HG02763 (cell line): ENCODE results near the gene CROCC2.

Experiments
- ATAC-seq: cut with Tn5 transposase; IDR thresholded peaks from one replicate; pipeline ENCODE4 v1.9.1; 2021; ENCODE audit warnings: mild to moderate bottlenecking, moderate library complexity; ENCODE audit not compliant: unreplicated experiment

The CROCC2 gene

GRCh38 chr2:241031436-241032165, 125.5 kb downstream of the CROCC2 start:
- ATAC-seq: no peak

DNA sequence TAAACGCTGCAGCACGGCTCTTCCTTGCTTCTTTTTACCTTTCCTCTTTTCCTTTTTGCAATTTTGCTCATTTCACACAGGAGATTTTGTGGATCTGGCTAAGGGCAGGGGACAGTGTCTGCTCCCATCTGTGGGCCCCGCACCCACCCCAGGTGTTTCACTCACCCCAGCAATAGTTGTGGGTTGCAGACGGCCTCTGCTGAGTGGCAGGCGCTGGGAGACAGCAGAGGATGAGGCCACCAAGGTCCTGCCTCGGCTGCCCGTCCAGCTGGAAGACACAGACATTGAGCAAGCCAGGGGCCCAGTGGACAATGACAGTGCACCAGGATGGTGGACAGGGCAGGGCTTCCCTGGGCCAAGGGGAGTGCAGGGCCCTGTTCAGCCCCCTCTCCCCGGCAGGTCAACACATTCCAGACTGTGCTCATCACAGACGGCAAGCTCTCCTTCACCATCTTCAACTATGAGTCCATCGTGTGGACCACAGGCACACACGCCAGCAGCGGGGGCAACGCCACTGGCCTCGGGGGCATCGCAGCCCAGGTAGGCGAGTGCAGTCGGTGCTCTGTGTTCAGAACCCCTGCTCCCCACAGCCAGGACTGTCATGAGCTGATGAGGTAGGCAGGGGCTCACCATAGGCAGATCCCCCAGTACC, 127.3 kb downstream of the CROCC2 start:
- ATAC-seq: no peak

DNA sequence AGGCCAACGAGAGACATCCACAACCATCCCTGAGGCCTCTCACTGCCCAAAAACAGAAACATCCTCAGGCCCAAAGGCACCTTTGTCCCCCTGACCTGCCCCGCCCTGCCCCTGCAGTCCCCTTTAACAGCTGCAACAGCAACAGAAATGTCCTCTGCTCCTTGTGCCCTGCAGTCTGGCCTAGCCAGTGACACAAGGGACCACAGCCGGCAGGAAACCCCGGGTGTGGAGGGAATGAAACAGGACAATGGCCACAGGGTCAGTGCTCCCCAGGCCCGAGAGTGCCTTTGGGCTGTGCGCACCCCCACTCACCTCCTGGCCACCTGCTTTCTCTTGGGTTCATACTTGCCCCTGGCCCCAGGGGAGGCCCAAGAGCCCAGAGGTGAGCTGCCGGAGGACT, 127.9 kb downstream of the CROCC2 start:
- no peak for ATAC-seq

DNA sequence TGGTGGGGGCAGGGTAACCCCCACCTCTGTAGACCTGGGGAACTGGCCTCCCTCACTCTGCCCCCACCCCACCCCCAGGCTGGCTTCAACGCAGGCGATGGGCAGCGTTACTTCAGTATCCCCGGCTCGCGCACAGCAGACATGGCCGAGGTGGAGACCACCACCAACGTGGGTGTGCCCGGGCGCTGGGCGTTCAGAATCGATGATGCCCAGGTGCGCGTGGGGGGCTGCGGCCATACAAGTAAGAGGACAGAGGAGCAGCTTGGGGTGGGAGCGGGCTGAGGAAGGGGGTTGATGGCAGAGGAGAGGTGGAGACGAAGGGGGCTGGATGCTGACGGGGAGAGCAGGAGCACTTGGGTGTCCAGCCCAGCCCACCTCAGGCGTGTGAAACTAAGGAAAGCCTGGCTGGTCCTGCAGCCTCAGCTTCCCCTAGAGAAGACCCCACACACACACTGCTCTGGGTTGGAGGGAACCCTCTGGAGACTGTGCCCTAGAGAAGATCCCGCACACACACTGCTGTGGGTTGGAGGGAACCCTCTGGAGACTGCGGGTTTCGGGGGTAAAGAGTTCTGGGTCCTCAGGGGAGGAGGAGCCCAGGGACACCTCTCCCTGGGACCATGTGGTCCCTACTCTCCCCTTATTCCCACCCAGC, 128.5 kb downstream of the CROCC2 start:
- ATAC-seq: no peak

DNA sequence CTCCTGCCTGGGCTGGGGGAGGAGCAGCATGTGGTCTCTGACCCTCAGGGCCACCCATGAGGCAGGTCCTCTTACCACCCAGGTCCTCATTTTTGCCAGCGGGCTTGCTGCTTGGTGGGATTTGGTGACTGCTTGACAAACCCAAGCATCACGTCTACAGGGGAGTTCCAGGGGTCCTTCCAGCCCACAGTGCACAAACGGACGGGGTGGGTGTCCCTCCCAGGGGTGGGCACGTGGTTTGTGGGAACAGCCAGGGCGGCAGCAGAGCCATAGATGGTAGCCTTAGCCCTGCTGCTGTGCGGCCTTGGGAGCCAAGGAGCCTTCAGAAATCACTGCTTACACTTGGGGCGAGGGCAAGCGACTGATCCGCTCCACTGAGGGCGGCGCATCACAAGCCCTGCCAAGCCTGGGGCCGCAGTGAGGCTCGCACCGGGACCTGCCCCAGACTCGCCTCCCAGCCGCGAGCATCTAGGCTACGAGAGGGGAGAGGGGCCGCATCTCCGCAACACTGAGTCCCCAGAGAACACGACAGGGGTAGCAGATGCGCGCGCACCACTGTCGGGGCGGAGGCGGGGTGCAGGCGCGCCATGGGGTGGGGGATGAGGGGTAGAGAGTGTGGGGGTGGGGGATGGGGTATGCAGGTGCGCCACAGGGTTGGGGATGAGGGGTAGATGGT, 129.1 kb downstream of the CROCC2 start:
- ATAC-seq: no peak

GRCh38 chr2:241035818-241036396, 129.8 kb downstream of the CROCC2 start:
- no peak for ATAC-seq

GRCh38 chr2:241036397-241036963, 130.3 kb downstream of the CROCC2 start:
- ATAC-seq: peak; percentile 77

GRCh38 chr2:241036964-241037421, 130.9 kb downstream of the CROCC2 start:
- ATAC-seq: no peak

- ATAC-seq: no peak
These were observed 131.4 kb downstream of the CROCC2 start for GRCh38 chr2:241037498-241037897.

DNA sequence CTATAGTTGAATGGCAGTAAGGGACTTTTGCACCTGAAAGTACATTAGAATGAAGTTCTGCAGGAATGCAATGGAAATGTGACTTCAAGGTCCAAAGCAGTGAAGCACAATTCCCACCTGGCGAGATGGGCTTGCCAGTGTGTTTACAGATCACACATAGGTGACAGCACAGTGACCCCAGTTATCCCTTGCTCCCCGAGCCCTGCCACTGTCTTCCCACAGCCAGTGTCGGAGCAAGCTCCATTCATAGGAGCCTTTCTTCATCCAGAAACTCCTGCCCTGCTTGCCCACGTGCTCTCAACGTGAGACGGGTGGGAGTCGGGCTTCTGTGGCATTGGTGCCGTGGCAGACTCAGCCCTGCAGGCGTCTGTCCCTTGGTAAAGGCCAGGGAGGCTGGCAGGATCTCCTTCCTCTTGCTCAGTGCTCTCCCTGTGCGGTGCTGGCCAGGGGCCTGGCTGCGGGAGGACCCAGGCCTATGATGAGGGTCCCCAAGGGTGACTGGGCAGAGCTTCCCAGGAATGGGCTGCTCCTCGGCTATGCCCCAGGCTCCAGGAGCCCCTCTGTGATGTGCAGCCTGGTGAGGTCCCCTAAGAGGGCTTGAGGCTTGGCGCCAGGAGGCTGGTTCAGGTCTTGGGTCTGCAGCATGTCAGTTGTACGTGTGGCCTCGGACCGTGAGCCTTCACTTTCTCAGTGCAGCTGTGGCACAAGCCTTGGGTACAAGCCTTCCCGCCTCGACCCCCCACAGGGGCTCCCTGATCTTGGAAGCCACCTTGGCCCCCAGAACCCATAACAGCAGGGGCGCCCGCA, 132.4 kb downstream of the CROCC2 start:
- ATAC-seq: no peak

DNA sequence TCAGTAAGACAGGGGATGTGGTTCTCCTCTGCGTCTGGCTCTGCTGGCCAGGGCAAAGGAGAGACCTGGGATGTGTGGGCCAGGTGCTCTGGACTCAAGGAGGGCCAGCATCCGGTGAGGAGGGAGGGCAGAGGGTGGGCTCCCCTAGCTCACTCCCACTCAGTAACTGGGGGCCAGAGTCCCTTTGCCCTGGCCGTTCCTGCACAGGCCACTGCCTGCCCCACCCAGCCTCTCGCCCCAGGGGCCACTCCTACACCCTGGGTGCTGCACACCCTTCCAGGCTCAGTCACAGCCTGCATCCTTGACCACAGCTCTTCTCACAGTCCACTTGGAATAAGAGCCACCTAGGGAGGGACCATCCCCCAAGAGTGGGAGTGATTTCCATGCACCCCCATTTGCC, 133.3 kb downstream of the CROCC2 start:
- ATAC-seq: no peak

- no peak for ATAC-seq
These were observed 134.1 kb downstream of the CROCC2 start for GRCh38 chr2:241040081-241040803.

- no peak for ATAC-seq
These were observed 135.5 kb downstream of the CROCC2 start for GRCh38 chr2:241041589-241042158.
